ENCODE results near the gene JAM3. TPM values are rescaled to one million over a fixed set of nuclear protein-coding genes. Genes with fewer than 3 reads are reported as not detected.

The JAM3 gene
- total RNA-seq, 1 experiment from 2014 or later: 3.1 TPM

DNA sequence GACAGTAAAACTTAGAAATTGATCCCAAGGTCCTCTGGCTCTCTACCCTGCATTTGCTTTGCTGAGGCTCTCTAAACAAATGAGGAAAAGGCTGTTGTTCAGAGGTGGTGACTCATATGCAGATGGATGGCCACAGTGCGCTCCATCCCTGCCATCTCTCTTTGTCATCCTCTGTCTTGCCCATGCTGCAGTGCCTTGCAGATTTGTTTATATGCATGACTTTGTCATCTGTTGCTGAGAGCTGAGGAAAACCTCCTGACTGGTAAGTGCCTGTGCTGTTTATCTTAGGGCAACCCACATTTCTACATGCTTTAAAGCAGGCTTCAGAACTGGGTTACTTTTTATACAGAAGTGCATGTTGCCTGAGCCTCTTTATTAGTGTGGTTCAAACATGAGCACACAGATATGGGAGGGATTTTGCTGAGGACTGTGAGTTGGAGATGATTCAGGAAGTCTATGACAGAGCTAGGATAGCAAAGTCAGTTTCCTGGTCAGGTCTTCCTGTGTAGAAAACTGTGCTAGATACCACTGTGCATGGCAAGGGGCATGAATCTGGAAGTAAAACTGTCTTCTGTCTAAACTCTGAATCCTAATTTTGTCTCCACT, 57.4 kb downstream of the JAM3 start:
- Histone ChIP-seq H3K36me3 (ENCODE audit: low read depth, low read length) (no peaks in the 10 kb centered on the region), H3K9ac (ENCODE audit: low read length) (no peak overlapping the region), H2AFZ (ENCODE audit: low read length) (no peak overlapping the region), H3K4me3 (ENCODE audit: low read length) (no peak overlapping the region), H3K9me3 (ENCODE audit: low read length) (peaks cover 2% of the 10 kb centered on the region; the same call in 1 of the 2 replicates), H3K4me1 (ENCODE audit: insufficient read depth, low read length) (no peaks in the 10 kb centered on the region), H3K27me3 (ENCODE audit: low read length) (peaks cover 79% of the 10 kb centered on the region), H3K79me2 (ENCODE audit: low read length) (no peaks in the 10 kb centered on the region), H3K4me2 (ENCODE audit: low read length) (no peak overlapping the region), H4K20me1 (ENCODE audit: low read length) (no peaks in the 10 kb centered on the region), H3K9me2 (replicated peaks; ENCODE audit: low read length) (no peaks in the 10 kb centered on the region), H3F3A (ENCODE audit: low read length, unreplicated experiment) (no peaks in the 10 kb centered on the region), H3K27ac (ENCODE audit: low read length) (no peak overlapping the region)
- intact Hi-C loops (cut with micrococcal nuclease): loop anchor here (10.0 kb wide), 1 partner anchor 52 kb away; no protein-coding TSS in a partner anchor
- DNase-seq: peak; percentile 20
- no TSS peak for BruUV-seq (replicated peaks)
- 0 out of 2 replicates have a peak, but pooled peaks have one; percentile 18 for ATAC-seq
- ChIA-PET CTCF (no interaction called here), POLR2A (ENCODE audit: unreplicated experiment) (no interaction called here)
- TF ChIP-seq EZH2 (IDR thresholded peaks at IDR 0.05; ENCODE audit: low read length, unreplicated experiment): no peak

- Histone ChIP-seq H2AFZ (ENCODE audit: low read length) (no peak overlapping the region), H4K20me1 (ENCODE audit: low read length) (no peaks in the 10 kb centered on the region), H3K9me3 (ENCODE audit: low read length) (peaks cover 14% of the 10 kb centered on the region; the same call in 1 of the 2 replicates), H3K9ac (ENCODE audit: low read length) (no peak overlapping the region), H3K27me3 (ENCODE audit: low read length) (peaks cover 50% of the 10 kb centered on the region), H3K79me2 (ENCODE audit: low read length) (no peaks in the 10 kb centered on the region), H3K4me1 (ENCODE audit: insufficient read depth, low read length) (no peaks in the 10 kb centered on the region), H3K36me3 (ENCODE audit: low read depth, low read length) (no peaks in the 10 kb centered on the region), H3K9me2 (replicated peaks; ENCODE audit: low read length) (no peaks in the 10 kb centered on the region), H3F3A (ENCODE audit: low read length, unreplicated experiment) (no peaks in the 10 kb centered on the region), H3K4me2 (ENCODE audit: low read length) (no peak overlapping the region), H3K27ac (ENCODE audit: low read length) (no peak overlapping the region), H3K4me3 (ENCODE audit: low read length) (no peak overlapping the region)
- BruUV-seq (replicated peaks): no TSS peak
- intact Hi-C loops (cut with micrococcal nuclease): no loop called here
- ChIA-PET CTCF (no interaction called here), POLR2A (ENCODE audit: unreplicated experiment) (interaction anchor here (0.5 kb wide), 1 partner anchor 11 kb away, joined by 3 read pairs; no protein-coding TSS in a partner anchor)
- ATAC-seq: no peak
- TF ChIP-seq, protein P1, sequence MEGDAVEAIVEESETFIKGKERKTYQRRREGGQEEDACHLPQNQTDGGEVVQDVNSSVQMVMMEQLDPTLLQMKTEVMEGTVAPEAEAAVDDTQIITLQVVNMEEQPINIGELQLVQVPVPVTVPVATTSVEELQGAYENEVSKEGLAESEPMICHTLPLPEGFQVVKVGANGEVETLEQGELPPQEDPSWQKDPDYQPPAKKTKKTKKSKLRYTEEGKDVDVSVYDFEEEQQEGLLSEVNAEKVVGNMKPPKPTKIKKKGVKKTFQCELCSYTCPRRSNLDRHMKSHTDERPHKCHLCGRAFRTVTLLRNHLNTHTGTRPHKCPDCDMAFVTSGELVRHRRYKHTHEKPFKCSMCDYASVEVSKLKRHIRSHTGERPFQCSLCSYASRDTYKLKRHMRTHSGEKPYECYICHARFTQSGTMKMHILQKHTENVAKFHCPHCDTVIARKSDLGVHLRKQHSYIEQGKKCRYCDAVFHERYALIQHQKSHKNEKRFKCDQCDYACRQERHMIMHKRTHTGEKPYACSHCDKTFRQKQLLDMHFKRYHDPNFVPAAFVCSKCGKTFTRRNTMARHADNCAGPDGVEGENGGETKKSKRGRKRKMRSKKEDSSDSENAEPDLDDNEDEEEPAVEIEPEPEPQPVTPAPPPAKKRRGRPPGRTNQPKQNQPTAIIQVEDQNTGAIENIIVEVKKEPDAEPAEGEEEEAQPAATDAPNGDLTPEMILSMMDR (conservative IDR thresholded peaks at IDR 0.05; ENCODE audit: low read depth, low read length): no peak
- TF ChIP-seq EZH2 (IDR thresholded peaks at IDR 0.05; ENCODE audit: low read length, unreplicated experiment): no peak
- no peak for TF ChIP-seq EZH2phosphoT487 (IDR thresholded peaks at IDR 0.05; ENCODE audit: borderline replicate concordance, low read length)
- no peak for DNase-seq
Measured at GRCh38 chr11:134131628-134132244, 62.9 kb downstream of the JAM3 start.

GRCh38 chr11:134132808-134133207, 63.9 kb downstream of the JAM3 start:
- DNase-seq (peak; percentile 25), ATAC-seq (no peak)
- POLR2A ChIA-PET (ENCODE audit: unreplicated experiment): no interaction called here
- Histone ChIP-seq H2AFZ (ENCODE audit: low read length) (no peak overlapping the region), H3K9me3 (ENCODE audit: low read length) (peaks cover 14% of the 10 kb centered on the region; the same call in 1 of the 2 replicates), H3K4me1 (ENCODE audit: insufficient read depth, low read length) (no peaks in the 10 kb centered on the region), H3K27me3 (ENCODE audit: low read length) (peaks cover 44% of the 10 kb centered on the region), H3K9me2 (replicated peaks; ENCODE audit: low read length) (no peaks in the 10 kb centered on the region), H3K4me2 (ENCODE audit: low read length) (no peak overlapping the region), H3K9ac (ENCODE audit: low read length) (no peak overlapping the region), H3K36me3 (ENCODE audit: low read depth, low read length) (no peaks in the 10 kb centered on the region), H3K27ac (ENCODE audit: low read length) (no peak overlapping the region), H3K4me3 (ENCODE audit: low read length) (no peak overlapping the region), H3F3A (ENCODE audit: low read length, unreplicated experiment) (no peaks in the 10 kb centered on the region), H3K79me2 (ENCODE audit: low read length) (no peaks in the 10 kb centered on the region), H4K20me1 (ENCODE audit: low read length) (no peaks in the 10 kb centered on the region)
- intact Hi-C loops (cut with micrococcal nuclease): no loop called here
- BruUV-seq (replicated peaks): no TSS peak
- CTCF ChIA-PET: no interaction called here
- TF ChIP-seq EZH2phosphoT487 (IDR thresholded peaks at IDR 0.05; ENCODE audit: borderline replicate concordance, low read length) (no peak), EZH2 (IDR thresholded peaks at IDR 0.05; ENCODE audit: low read length, unreplicated experiment) (no peak)
- TF ChIP-seq, protein P1 (conservative IDR thresholded peaks at IDR 0.05; ENCODE audit: low read depth, low read length): no peak
